Measurements from ENCODE around the gene MYO1D.
"Not testable (repeated sequence)": the region's sequence is repeated elsewhere in the genome, so short reads cannot be mapped to it uniquely, and the experiment has no call there.

MYO1D gene

GRCh38 chr17:32533296-32533695 lies 343.6 kb downstream of the MYO1D start:
- no peak for DNase-seq (ENCODE audit: extremely low spot score)
- TF ChIP-seq FOXK2 (IDR thresholded peaks at IDR 0.05) = no peak
- TF ChIP-seq ELF4 (IDR thresholded peaks at IDR 0.05) = no peak
- TF ChIP-seq TARDBP (IDR thresholded peaks at IDR 0.05) = no peak
- TF ChIP-seq SUZ12 (IDR thresholded peaks at IDR 0.05) = no peak
- TF ChIP-seq NFRKB (IDR thresholded peaks at IDR 0.05) = no peak
- TF ChIP-seq SP1 (IDR thresholded peaks at IDR 0.05) = no peak
- TF ChIP-seq ARNT (IDR thresholded peaks at IDR 0.05) = no peak
- TF ChIP-seq L3MBTL2 (conservative IDR thresholded peaks at IDR 0.05) = no peak
- TF ChIP-seq FOXM1 (IDR thresholded peaks at IDR 0.05; ENCODE audit: borderline replicate concordance) = no peak
- TF ChIP-seq BHLHE40 (IDR thresholded peaks at IDR 0.05; ENCODE audit: borderline replicate concordance) = no peak
- no peak for TF ChIP-seq FOXA1 (IDR thresholded peaks at IDR 0.05)
- no peak for TF ChIP-seq PKNOX1 (IDR thresholded peaks at IDR 0.05)
- TF ChIP-seq CTBP1 (IDR thresholded peaks at IDR 0.05; ENCODE audit: borderline replicate concordance) = no peak
- no peak for TF ChIP-seq LEF1 (IDR thresholded peaks at IDR 0.05; ENCODE audit: borderline replicate concordance)
- no peak for TF ChIP-seq ZNF384 (IDR thresholded peaks at IDR 0.05)
- TF ChIP-seq HDGF (IDR thresholded peaks at IDR 0.05; ENCODE audit: borderline replicate concordance) = no peak
- ChIA-PET POLR2A (no interaction called here), CTCF (no interaction called here)

- DNase-seq (ENCODE audit: extremely low spot score) = no peak
- CTCF ChIA-PET = no interaction called here
- POLR2A ChIA-PET = interaction anchor here (0.7 kb wide), 1 partner anchor 18 kb away, joined by 3 read pairs; no protein-coding TSS in a partner anchor
- no peak for TF ChIP-seq FOXA1 (IDR thresholded peaks at IDR 0.05)
Measured at GRCh38 chr17:32529604-32530003, 347.3 kb downstream of the MYO1D start.

GRCh38 chr17:32528825-32529224 lies 348.1 kb downstream of the MYO1D start:
- DNase-seq (ENCODE audit: extremely low spot score) = no peak
- ChIA-PET POLR2A (interaction anchor here (0.7 kb wide), 1 partner anchor 18 kb away, joined by 3 read pairs; no protein-coding TSS in a partner anchor), CTCF (no interaction called here)
- TF ChIP-seq ARNT (IDR thresholded peaks at IDR 0.05) (no peak), L3MBTL2 (conservative IDR thresholded peaks at IDR 0.05) (no peak), SUZ12 (IDR thresholded peaks at IDR 0.05) (no peak), SP1 (IDR thresholded peaks at IDR 0.05) (no peak), LEF1 (IDR thresholded peaks at IDR 0.05; ENCODE audit: borderline replicate concordance) (no peak)

GRCh38 chr17:32527146-32527545 lies 349.8 kb downstream of the MYO1D start:
- DNase-seq (ENCODE audit: extremely low spot score) = no peak
- CTCF ChIA-PET = no interaction called here
- POLR2A ChIA-PET = no interaction called here
- no peak for TF ChIP-seq LEF1 (IDR thresholded peaks at IDR 0.05; ENCODE audit: borderline replicate concordance)
- no peak for TF ChIP-seq CTBP1 (IDR thresholded peaks at IDR 0.05; ENCODE audit: borderline replicate concordance)
- TF ChIP-seq HDGF (IDR thresholded peaks at IDR 0.05; ENCODE audit: borderline replicate concordance) = no peak
- TF ChIP-seq TARDBP (IDR thresholded peaks at IDR 0.05) = no peak
- no peak for TF ChIP-seq FOXK2 (IDR thresholded peaks at IDR 0.05)
- no peak for TF ChIP-seq SP1 (IDR thresholded peaks at IDR 0.05)
- TF ChIP-seq SUZ12 (IDR thresholded peaks at IDR 0.05) = no peak
- no peak for TF ChIP-seq L3MBTL2 (conservative IDR thresholded peaks at IDR 0.05)
- TF ChIP-seq FOXM1 (IDR thresholded peaks at IDR 0.05; ENCODE audit: borderline replicate concordance) = no peak
- no peak for TF ChIP-seq FOXA1 (IDR thresholded peaks at IDR 0.05)
- TF ChIP-seq ZNF384 (IDR thresholded peaks at IDR 0.05) = no peak
- TF ChIP-seq ARNT (IDR thresholded peaks at IDR 0.05) = no peak
- TF ChIP-seq NFRKB (IDR thresholded peaks at IDR 0.05) = no peak
- no peak for TF ChIP-seq PKNOX1 (IDR thresholded peaks at IDR 0.05)
- TF ChIP-seq BHLHE40 (IDR thresholded peaks at IDR 0.05; ENCODE audit: borderline replicate concordance) = no peak

GRCh38 chr17:32525122-32525521 lies 351.8 kb downstream of the MYO1D start:
- no peak for TF ChIP-seq NFRKB (IDR thresholded peaks at IDR 0.05)
- no peak for TF ChIP-seq LEF1 (IDR thresholded peaks at IDR 0.05; ENCODE audit: borderline replicate concordance)
- TF ChIP-seq ELF4 (IDR thresholded peaks at IDR 0.05) = no peak
- no peak for TF ChIP-seq CTBP1 (IDR thresholded peaks at IDR 0.05; ENCODE audit: borderline replicate concordance)
- TF ChIP-seq HDGF (IDR thresholded peaks at IDR 0.05; ENCODE audit: borderline replicate concordance) = no peak
- no peak for TF ChIP-seq ZNF384 (IDR thresholded peaks at IDR 0.05)
- TF ChIP-seq L3MBTL2 (conservative IDR thresholded peaks at IDR 0.05) = no peak
- no peak for TF ChIP-seq PKNOX1 (IDR thresholded peaks at IDR 0.05)
- no peak for TF ChIP-seq SUZ12 (IDR thresholded peaks at IDR 0.05)
- TF ChIP-seq TARDBP (IDR thresholded peaks at IDR 0.05) = no peak
- TF ChIP-seq FOXK2 (IDR thresholded peaks at IDR 0.05) = no peak
- TF ChIP-seq BHLHE40 (IDR thresholded peaks at IDR 0.05; ENCODE audit: borderline replicate concordance) = no peak
- no peak for TF ChIP-seq ARNT (IDR thresholded peaks at IDR 0.05)
- TF ChIP-seq SP1 (IDR thresholded peaks at IDR 0.05) = no peak
- TF ChIP-seq FOXA1 (IDR thresholded peaks at IDR 0.05) = no peak
- no peak for TF ChIP-seq FOXM1 (IDR thresholded peaks at IDR 0.05; ENCODE audit: borderline replicate concordance)
- DNase-seq (ENCODE audit: extremely low spot score) = no peak
- CTCF ChIA-PET = interaction anchor here (0.7 kb wide), 1 partner anchor 13 kb away, joined by 3 read pairs; no protein-coding TSS in a partner anchor
- POLR2A ChIA-PET = no interaction called here

- CTCF ChIA-PET; POLR2A ChIA-PET; DNase-seq (ENCODE audit: extremely low spot score): not testable (repeated sequence)
Measured at GRCh38 chr17:32524553-32524880, 352.4 kb downstream of the MYO1D start.
